Measurements from ENCODE around the gene SUOX.

The SUOX gene

GRCh38 chr12:55957106-55957859 lies 39.8 kb upstream of the SUOX start:
- TF ChIP-seq CTCF (IDR thresholded peaks at IDR 0.05; ENCODE audit: low read length) (no peak), EZH2 (IDR thresholded peaks at IDR 0.05; ENCODE audit: borderline replicate concordance, low read length) (no peak)
- no peak overlapping the region for H3K27ac ChIP-seq (ENCODE audit: low read depth, low read length, poor library complexity, severe bottlenecking)
- no peaks in the 10 kb centered on the region for H3K27me3 ChIP-seq (ENCODE audit: insufficient read depth, low read length)
- no peaks in the 10 kb centered on the region for H3F3A ChIP-seq (ENCODE audit: insufficient read depth, low read length)
- H3K36me3 ChIP-seq (ENCODE audit: insufficient read depth, low read length) = peaks cover 21% of the 10 kb centered on the region
- no peak overlapping the region for H2AFZ ChIP-seq (ENCODE audit: low read length)
- H3K9me3 ChIP-seq (ENCODE audit: low read length) = no peaks in the 10 kb centered on the region
- no peaks in the 10 kb centered on the region for H4K20me1 ChIP-seq (ENCODE audit: insufficient read depth, low read length)
- H3K4me1 ChIP-seq (ENCODE audit: insufficient read depth, low read length, severe bottlenecking) = no peaks in the 10 kb centered on the region
- H3K4me2 ChIP-seq (ENCODE audit: low read length) = no peak overlapping the region
- no peak overlapping the region for H3K4me3 ChIP-seq (ENCODE audit: low read depth, low read length, poor library complexity, severe bottlenecking)
- H3K9ac ChIP-seq (ENCODE audit: low read length) = no peak overlapping the region
- no peaks in the 10 kb centered on the region for H3K79me2 ChIP-seq (ENCODE audit: insufficient read depth, low read length)
- no peaks in the 10 kb centered on the region for H3K9me2 ChIP-seq (ENCODE audit: low read depth, low read length)

- Histone ChIP-seq H3K79me2 (ENCODE audit: insufficient read depth, low read length) (peaks cover 9% of the 10 kb centered on the region; the same call in 1 of the 2 replicates), H4K20me1 (ENCODE audit: insufficient read depth, low read length) (no peaks in the 10 kb centered on the region), H3F3A (ENCODE audit: insufficient read depth, low read length) (no peaks in the 10 kb centered on the region), H3K9me2 (ENCODE audit: low read depth, low read length) (no peaks in the 10 kb centered on the region), H3K27ac (ENCODE audit: low read depth, low read length, poor library complexity, severe bottlenecking) (no peak overlapping the region), H3K4me2 (ENCODE audit: low read length) (no peak overlapping the region), H2AFZ (ENCODE audit: low read length) (no peak overlapping the region), H3K9me3 (ENCODE audit: low read length) (no peaks in the 10 kb centered on the region), H3K27me3 (ENCODE audit: insufficient read depth, low read length) (no peaks in the 10 kb centered on the region), H3K4me3 (ENCODE audit: low read depth, low read length, poor library complexity, severe bottlenecking) (no peak overlapping the region), H3K36me3 (ENCODE audit: insufficient read depth, low read length) (no peaks in the 10 kb centered on the region; the same call in 1 of the 2 replicates), H3K4me1 (ENCODE audit: insufficient read depth, low read length, severe bottlenecking) (peaks cover 24% of the 10 kb centered on the region), H3K9ac (ENCODE audit: low read length) (no peak overlapping the region)
- TF ChIP-seq CTCF (IDR thresholded peaks at IDR 0.05; ENCODE audit: low read length) (no peak), EZH2 (IDR thresholded peaks at IDR 0.05; ENCODE audit: borderline replicate concordance, low read length) (no peak)
These were observed 33.3 kb upstream of the SUOX start for GRCh38 chr12:55963760-55964159.

- Histone ChIP-seq H3K79me2 (ENCODE audit: insufficient read depth, low read length) (peaks cover 9% of the 10 kb centered on the region; the same call in 1 of the 2 replicates), H2AFZ (ENCODE audit: low read length) (no peak overlapping the region), H3K9ac (ENCODE audit: low read length) (no peak overlapping the region)
These were observed 31.8 kb upstream of the SUOX start for GRCh38 chr12:55965240-55965639.

More at GRCh38 chr12:55965240-55965639, 31.8 kb upstream of the SUOX start:
- Histone ChIP-seq H3K4me1 (ENCODE audit: insufficient read depth, low read length, severe bottlenecking) (peaks cover 24% of the 10 kb centered on the region), H3K4me3 (ENCODE audit: low read depth, low read length, poor library complexity, severe bottlenecking) (no peak overlapping the region), H3K4me2 (ENCODE audit: low read length) (no peak overlapping the region), H4K20me1 (ENCODE audit: insufficient read depth, low read length) (no peaks in the 10 kb centered on the region), H3F3A (ENCODE audit: insufficient read depth, low read length) (no peaks in the 10 kb centered on the region), H3K9me3 (ENCODE audit: low read length) (no peaks in the 10 kb centered on the region), H3K9me2 (ENCODE audit: low read depth, low read length) (no peaks in the 10 kb centered on the region), H3K27me3 (ENCODE audit: insufficient read depth, low read length) (no peaks in the 10 kb centered on the region), H3K36me3 (ENCODE audit: insufficient read depth, low read length) (peaks cover 7% of the 10 kb centered on the region; the same call in 1 of the 2 replicates), H3K27ac (ENCODE audit: low read depth, low read length, poor library complexity, severe bottlenecking) (no peak overlapping the region)
- no peak for TF ChIP-seq EZH2 (IDR thresholded peaks at IDR 0.05; ENCODE audit: borderline replicate concordance, low read length)
- no peak for TF ChIP-seq CTCF (IDR thresholded peaks at IDR 0.05; ENCODE audit: low read length)

Measured in OCI-LY1 (cell line).